Sigmoid colon (tissue), 7 donors: ENCODE results near the gene YJEFN3. TPM values are rescaled to one million over a fixed set of nuclear protein-coding genes. Genes with fewer than 3 reads are reported as not detected.

Experiments
- DNase-seq: peaks from one replicate; pipeline ENCODE4 v3.0.0-alpha.2; 2019
- H3K27ac ChIP-seq, 4 donors: fragments of 200-600 bp; sonication (generic); one replicate each; pipeline ENCODE4 v1.5.1; 2016 to 2019; ENCODE audit warnings: mild to moderate bottlenecking in 1 of 4
- H3K27me3 ChIP-seq, 3 donors: fragments of 200-600 bp; sonication (generic); one replicate each; pipeline ENCODE4 v1.5.1; 2019; ENCODE audit warnings: mild to moderate bottlenecking in 1 of 3
- H3K36me3 ChIP-seq, 4 donors: fragments of 200-600 bp; sonication (generic); one replicate each; pipeline ENCODE4 v1.5.1; 2016 to 2019
- H3K4me1 ChIP-seq, 4 donors: fragments of 200-600 bp; sonication (generic); one replicate each; pipeline ENCODE4 v1.5.1; 2017 to 2019
- H3K4me3 ChIP-seq, 4 donors: fragments of 200-600 bp; sonication (generic); one replicate each; pipeline ENCODE4 v1.5.1; 2017 to 2019; ENCODE audit warnings: mild to moderate bottlenecking in 2 of 4, moderate library complexity in 1 of 4
- H3K9me3 ChIP-seq, 4 donors: fragments of 200-600 bp in 3 of 4; sonication (generic) in 3 of 4; one replicate each; pipeline versions ENCODE4 v1.5.1 to v1.6.1; 2013 to 2019
- CTCF ChIP-seq, 4 experiments: fragments of 450-650 bp in 3 of 4; fragments of 200-600 bp in 1 of 4; IDR thresholded peaks; one replicate each; pipeline ENCODE4 v1.5.1; 2016 to 2019; ENCODE audit warnings: antibody characterized with exemption in 4 of 4, mild to moderate bottlenecking in 3 of 4, moderate library complexity in 2 of 4
- EP300 ChIP-seq, 4 donors: sonication (generic); formaldehyde crosslinking; IDR thresholded peaks; one replicate each; pipeline ENCODE4 v1.6.1; 2017; ENCODE audit warnings: antibody characterized with exemption in 4 of 4
- POLR2A ChIP-seq, 2 donors: fragments of 450-650 bp; IDR thresholded peaks; one replicate each; pipeline ENCODE4 v1.6.1; 2016; ENCODE audit warnings: antibody characterized with exemption in 2 of 2, mild to moderate bottlenecking in 2 of 2, moderate library complexity in 2 of 2
- POLR2AphosphoS5 ChIP-seq, 4 donors: sonication (generic); formaldehyde crosslinking; IDR thresholded peaks; one replicate each; pipeline ENCODE4 v1.6.1; 2017; ENCODE audit warnings: antibody characterized with exemption in 4 of 4
- WGBS, 2 donors: extraction: QIAGEN DNeasy Blood & Tissue Kit; methylation state at CpG; one replicate each; pipeline ENCODE4 v1.1.7; 2013; 5-methylcytosine and 5-hydroxymethylcytosine counted together
- intact Hi-C: fragments of 100-400 bp; cut with DNase I; formaldehyde crosslinking; loops from one replicate; pipeline ENCODE4 v1.15.1; 2023
- polyA plus RNA-seq, 3 donors: library from polyadenylated mRNA; stranded (reverse); fragments of 200-250 nt; gene quantifications; one replicate each; pipeline ENCODE4 v1.2.3, GENCODE V29; 2013
- total RNA-seq, 4 donors: library from RNA; depleted of rRNA; stranded (reverse); fragments of >200 nt; gene quantifications; one replicate each; pipeline ENCODE4 v1.1.0, GENCODE V29; 2016
- donor health status: healthy with polysubstance abuse.
- donor health status: Bipolar disorder and iron deficiency.
- donor health status: healthy.

Gene YJEFN3
- total RNA-seq: 1 to 10 TPM in 3 of 4 donors, under 1 TPM in 1; 0.71 to 3.1 (median 1.9) TPM
- 10 to 100 TPM in 1 of 3 donors, not detected in 2; 14.4 TPM for polyA plus RNA-seq

DNA sequence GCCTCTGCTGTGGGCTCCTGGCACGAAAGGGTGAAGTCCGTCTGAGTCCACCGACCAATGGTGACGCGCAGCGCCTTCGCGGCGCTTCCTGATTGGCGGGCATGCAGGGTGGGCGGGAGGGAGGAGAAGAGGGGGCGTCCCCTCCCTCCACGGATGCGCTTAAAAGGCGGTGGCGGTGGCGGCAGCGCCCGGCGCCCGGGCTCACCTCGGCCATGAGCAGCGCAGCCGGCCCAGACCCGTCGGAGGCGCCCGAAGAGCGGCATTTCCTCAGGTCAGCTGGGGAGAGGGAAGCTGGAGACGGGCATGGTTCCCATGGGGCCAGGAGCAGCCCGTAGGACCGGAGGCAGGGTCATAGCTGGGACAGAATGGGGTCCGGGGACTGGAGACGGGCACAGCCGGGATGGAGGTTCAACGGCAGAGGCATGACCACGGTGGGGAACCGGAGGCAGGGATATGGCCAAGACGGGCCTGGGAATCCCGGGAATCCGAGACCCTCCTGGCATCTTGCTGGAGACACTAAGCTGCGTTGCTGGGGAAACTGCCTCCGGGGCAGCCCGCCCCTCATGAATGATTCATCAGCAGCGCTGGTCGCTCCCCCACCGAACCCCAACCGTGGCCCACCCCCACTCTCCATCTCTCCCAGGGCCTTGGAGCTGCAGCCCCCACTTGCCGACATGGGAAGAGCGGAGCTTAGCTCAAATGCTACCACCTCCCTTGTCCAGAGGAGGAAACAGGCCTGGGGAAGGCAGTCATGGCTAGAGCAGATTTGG is at the start of gene YJEFN3:
Gene YJEFN3 (plus strand): TSS at position 191 of the 770 bp plus-strand sequence. CDS start 22 bp downstream, at position 213.
- no peaks in the 10 kb centered on the region for H3K27me3 ChIP-seq
- intact Hi-C loops: no loop called here
- H3K36me3 ChIP-seq: peaks cover 0 to 41% (median 7%) of the 10 kb centered on the region in 4 donors
- H3K4me1 ChIP-seq: peaks cover 0 to 26% (median 18%) of the 10 kb centered on the region in 4 donors
- H3K9me3 ChIP-seq: no peaks in the 10 kb centered on the region
- no peak for DNase-seq
- WGBS, 2 donors: 80 to 87% methylated on average over 50 of the region's 50 CpGs
- peak in 2 of 4 donors; percentile 15 to 38 for TF ChIP-seq POLR2AphosphoS5 (IDR thresholded peaks at IDR 0.05)
- TF ChIP-seq EP300 (IDR thresholded peaks at IDR 0.05): no peak
- H3K4me3 ChIP-seq: peak within 1 kb of the TSS in 3 of 4 donors; percentile 16 to 36 (median 34)
- peak within 1 kb of the TSS in 2 of 4 donors; percentile 23 to 36 for H3K27ac ChIP-seq

- DNase-seq: no peak
- TF ChIP-seq EP300 (IDR thresholded peaks at IDR 0.05) (no peak), POLR2A (IDR thresholded peaks at IDR 0.05) (no peak), CTCF (IDR thresholded peaks at IDR 0.05) (no peak), POLR2AphosphoS5 (IDR thresholded peaks at IDR 0.05) (no peak)
- 70 to 81% methylated on average over 5 of the region's 5 CpGs for WGBS, 2 donors
- Histone ChIP-seq H3K27me3 (no peaks in the 10 kb centered on the region), H3K4me3 (no peak overlapping the region), H3K9me3 (no peaks in the 10 kb centered on the region), H3K36me3 (no peaks in the 10 kb centered on the region), H3K27ac (no peak overlapping the region), H3K4me1 (peaks cover 0 to 19% (median under 1%) of the 10 kb centered on the region in 4 donors)
- intact Hi-C loops: no loop called here
Observed at GRCh38 chr19:19480688-19481087, 48.0 kb upstream of the YJEFN3 start.

DNA sequence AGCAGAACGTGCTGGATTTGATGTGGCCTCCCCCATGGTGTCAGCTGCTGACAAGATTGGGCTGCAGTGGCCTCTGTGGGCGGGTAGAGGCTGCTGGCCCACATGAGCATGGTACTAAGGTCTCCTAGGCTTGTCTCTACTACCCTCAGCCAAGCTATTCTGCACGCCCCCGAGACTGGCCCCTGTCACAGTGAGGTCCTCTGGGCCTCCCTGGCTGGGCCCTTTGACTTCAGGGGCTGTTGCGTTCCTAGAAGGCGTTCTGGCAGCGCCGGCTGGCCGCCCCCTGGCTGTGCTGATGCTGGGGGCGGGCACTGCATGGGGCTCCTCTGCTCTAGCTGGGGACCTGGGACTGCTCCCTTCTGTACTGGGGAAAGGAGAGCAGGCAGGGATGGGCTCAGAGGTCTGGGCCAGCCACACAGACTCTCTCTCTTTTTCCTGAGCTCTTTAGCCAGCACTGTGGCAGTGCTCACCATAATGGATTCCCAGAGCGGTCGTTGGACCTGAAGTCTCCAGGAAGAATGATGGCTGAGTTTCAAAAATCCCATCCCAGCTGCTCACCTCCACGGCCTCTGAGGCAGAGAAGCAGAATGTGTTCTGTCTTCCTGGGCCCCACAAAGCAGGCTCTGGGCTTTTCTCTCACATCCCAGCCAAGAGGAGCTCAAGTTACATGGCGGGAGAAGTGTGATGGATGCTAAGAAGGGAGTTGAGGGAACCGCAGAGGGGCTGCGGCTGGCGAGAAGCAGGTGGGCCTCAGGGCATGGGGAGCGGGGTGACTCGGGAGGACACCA is 45.7 kb upstream of the YJEFN3 start:
- DNase-seq: no peak
- no peaks in the 10 kb centered on the region for H3K36me3 ChIP-seq
- no peaks in the 10 kb centered on the region for H3K9me3 ChIP-seq
- H3K27ac ChIP-seq: peak overlapping the region in 1 of 4 donors; percentile 40
- no peaks in the 10 kb centered on the region for H3K27me3 ChIP-seq
- intact Hi-C loops: no loop called here
- TF ChIP-seq EP300 (IDR thresholded peaks at IDR 0.05): no peak
- no peak for TF ChIP-seq POLR2A (IDR thresholded peaks at IDR 0.05)
- no peak for TF ChIP-seq POLR2AphosphoS5 (IDR thresholded peaks at IDR 0.05)
- TF ChIP-seq CTCF (IDR thresholded peaks at IDR 0.05): no peak
- no peak overlapping the region for H3K4me3 ChIP-seq
- WGBS, 2 donors: 84 to 93% methylated on average over 19 of the region's 19 CpGs
- H3K4me1 ChIP-seq: peaks cover 0 to 19% (median 4%) of the 10 kb centered on the region in 4 donors

GRCh38 chr19:19485161-19485997 is 43.3 kb upstream of the YJEFN3 start:
- 74 to 86% methylated on average over 15 of the region's 15 CpGs for WGBS, 2 donors
- peaks cover 0 to 43% (median 27%) of the 10 kb centered on the region in 4 donors for H3K4me1 ChIP-seq
- no peaks in the 10 kb centered on the region for H3K9me3 ChIP-seq
- no peak overlapping the region for H3K4me3 ChIP-seq
- no peak for TF ChIP-seq POLR2AphosphoS5 (IDR thresholded peaks at IDR 0.05)
- TF ChIP-seq EP300 (IDR thresholded peaks at IDR 0.05): no peak
- TF ChIP-seq POLR2A (IDR thresholded peaks at IDR 0.05): no peak
- TF ChIP-seq CTCF (IDR thresholded peaks at IDR 0.05): no peak
- no peak for DNase-seq
- H3K36me3 ChIP-seq: no peaks in the 10 kb centered on the region
- H3K27ac ChIP-seq: no peak overlapping the region
- intact Hi-C loops: loop anchor here (5.0 kb wide), 1 partner anchor 78 kb away; the partner anchor contains the start of gene GATAD2A
- no peaks in the 10 kb centered on the region for H3K27me3 ChIP-seq
